ENCODE data around the gene PTPRN. TPM values are rescaled to one million over a fixed set of nuclear protein-coding genes. Genes with fewer than 3 reads are reported as not detected.

The PTPRN gene
- total RNA-seq, 1 experiment from 2014 or later, result not detected

DNA sequence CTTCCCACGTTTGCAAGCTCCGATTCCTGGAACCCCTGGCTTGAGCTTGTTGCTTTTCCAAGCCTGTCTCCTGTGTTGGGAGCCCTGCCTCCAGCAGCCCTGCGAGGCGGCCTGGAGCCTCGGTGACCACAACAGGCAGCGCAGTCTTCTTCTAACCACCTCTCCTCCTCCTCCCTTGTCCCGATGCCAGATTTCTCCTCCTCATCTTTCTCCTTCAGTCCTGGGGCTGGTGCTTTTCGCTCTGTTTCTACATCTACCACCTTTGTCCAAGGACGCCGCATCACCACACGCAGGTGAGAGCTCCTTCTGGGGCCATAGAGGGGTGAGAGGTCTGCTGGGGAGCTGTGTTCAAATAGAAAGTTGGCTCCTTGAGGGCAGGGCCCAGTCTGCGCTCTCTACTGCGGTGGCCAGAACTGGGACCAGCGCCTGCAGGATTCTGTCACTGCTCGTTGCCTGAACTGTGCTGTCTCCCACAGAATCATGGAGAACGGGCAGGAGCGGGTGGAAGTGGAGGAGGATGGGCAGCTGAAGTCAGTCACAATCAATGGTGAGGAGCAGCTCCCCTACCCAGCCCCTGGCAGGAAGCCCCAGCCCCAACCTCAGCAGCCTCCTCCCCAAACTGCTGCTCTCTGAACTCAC, 26.1 kb downstream of the PTPRN start:
- H3K4me1 ChIP-seq (ENCODE audit: control insufficient read depth in 1 of 2, insufficient read depth in 2 of 2, low read length in 2 of 2), result peaks cover 22 to 33% of the 10 kb centered on the region in 2 experiments
- no peaks in the 10 kb centered on the region for H3K9me2 ChIP-seq (ENCODE audit: insufficient read depth)
- ChIA-PET CTCF (interaction anchor here (2.2 kb wide), 1 partner anchor 12 kb away, joined by 8 read pairs; no protein-coding TSS in a partner anchor), POLR2A (interaction anchor here (1.4 kb wide), 1 partner anchor 9 kb away, joined by 3 read pairs; no protein-coding TSS in a partner anchor), RAD21 (ENCODE audit: low non-redundant PET in 1 of 2, low total read pairs in 2 of 2, uncharacterized antibody in 2 of 2, unreplicated experiment in 2 of 2) (no interaction called here)
- no peak overlapping the region for H3K4me3 ChIP-seq (replicated peaks in 1 of 2; ENCODE audit: low read depth in 1 of 2, low read length in 2 of 2)
- no peak overlapping the region; the same call in 1 of the 2 replicates for H3K27ac ChIP-seq (ENCODE audit: low read depth, low read length)
- H2AFZ ChIP-seq (ENCODE audit: low read depth, low read length, poor library complexity, severe bottlenecking), result no peak overlapping the region
- no peaks in the 10 kb centered on the region for H3K79me2 ChIP-seq (ENCODE audit: insufficient read depth, low read length)
- TF ChIP-seq FOSL1 (IDR thresholded peaks at IDR 0.05; ENCODE audit: low read depth), result no peak
- no peak for TF ChIP-seq ATF3 (IDR thresholded peaks at IDR 0.05)
- TF ChIP-seq EZH2 (IDR thresholded peaks at IDR 0.05), result no peak
- no peak for TF ChIP-seq CBX3 (IDR thresholded peaks at IDR 0.05; ENCODE audit: low read depth)
- TF ChIP-seq, protein P1, sequence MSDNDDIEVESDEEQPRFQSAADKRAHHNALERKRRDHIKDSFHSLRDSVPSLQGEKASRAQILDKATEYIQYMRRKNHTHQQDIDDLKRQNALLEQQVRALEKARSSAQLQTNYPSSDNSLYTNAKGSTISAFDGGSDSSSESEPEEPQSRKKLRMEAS (IDR thresholded peaks at IDR 0.05), result no peak
- no peak for TF ChIP-seq EGR1 (IDR thresholded peaks at IDR 0.05; ENCODE audit: low read depth)
- TF ChIP-seq SP1 (IDR thresholded peaks at IDR 0.05; ENCODE audit: low read depth), result no peak
- no peak for TF ChIP-seq SIN3A (IDR thresholded peaks at IDR 0.05; ENCODE audit: low read depth)
- BruUV-seq (replicated peaks), result no TSS peak
- H3K27me3 ChIP-seq (ENCODE audit: insufficient read depth, low read length), result no peaks in the 10 kb centered on the region
- H3K4me2 ChIP-seq (ENCODE audit: low read length), result no peak overlapping the region
- H4K20me1 ChIP-seq (ENCODE audit: insufficient read depth), result no peaks in the 10 kb centered on the region
- H3K9ac ChIP-seq (ENCODE audit: low read length), result no peak overlapping the region
- no peaks in the 10 kb centered on the region for H3K9me3 ChIP-seq (ENCODE audit: control insufficient read depth in 1 of 2, insufficient read depth in 1 of 2, low read depth in 1 of 2, low read length in 2 of 2)
- intact Hi-C loops (cut with micrococcal nuclease), result no loop called here
- ATAC-seq (no peak), DNase-seq (ENCODE audit: low read depth, low spot score) (no peak)
- no peaks in the 10 kb centered on the region for H3K36me3 ChIP-seq (ENCODE audit: control insufficient read depth in 1 of 2, insufficient read depth in 2 of 2, low read length in 2 of 2)

DNA sequence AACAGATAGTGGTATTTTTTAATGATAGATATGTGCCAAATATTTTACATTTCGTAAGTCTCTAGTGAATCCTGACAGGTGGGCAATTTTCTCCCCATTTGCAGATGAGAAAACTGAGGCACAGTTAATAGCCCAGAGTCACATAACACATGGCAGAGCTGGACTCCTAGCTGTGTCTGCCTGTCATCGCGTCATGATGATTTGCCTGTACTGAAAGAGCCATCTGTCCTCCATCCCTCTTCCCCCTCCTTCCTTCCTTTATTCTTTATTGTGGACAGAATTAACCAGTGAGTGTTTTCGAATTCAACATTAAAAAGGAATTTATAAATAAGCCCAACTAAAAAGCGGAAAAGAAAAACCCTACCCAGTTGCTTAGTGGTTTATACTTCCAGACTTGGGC, 26.8 kb downstream of the PTPRN start:
- Histone ChIP-seq H3K79me2 (ENCODE audit: insufficient read depth, low read length) (no peaks in the 10 kb centered on the region), H3K9me2 (ENCODE audit: insufficient read depth) (no peaks in the 10 kb centered on the region), H3K9me3 (ENCODE audit: control insufficient read depth in 1 of 2, insufficient read depth in 1 of 2, low read depth in 1 of 2, low read length in 2 of 2) (no peaks in the 10 kb centered on the region), H2AFZ (ENCODE audit: low read depth, low read length, poor library complexity, severe bottlenecking) (no peak overlapping the region), H3K27me3 (ENCODE audit: insufficient read depth, low read length) (no peaks in the 10 kb centered on the region), H4K20me1 (ENCODE audit: insufficient read depth) (no peaks in the 10 kb centered on the region), H3K27ac (ENCODE audit: low read depth, low read length) (no peak overlapping the region), H3K4me1 (ENCODE audit: control insufficient read depth in 1 of 2, insufficient read depth in 2 of 2, low read length in 2 of 2) (peaks cover 27 to 40% of the 10 kb centered on the region in 2 experiments), H3K4me2 (ENCODE audit: low read length) (no peak overlapping the region), H3K4me3 (replicated peaks in 1 of 2; ENCODE audit: low read depth in 1 of 2, low read length in 2 of 2) (no peak overlapping the region), H3K9ac (ENCODE audit: low read length) (no peak overlapping the region), H3K36me3 (ENCODE audit: control insufficient read depth in 1 of 2, insufficient read depth in 2 of 2, low read length in 2 of 2) (no peaks in the 10 kb centered on the region)
- ATAC-seq (no peak), DNase-seq (ENCODE audit: low read depth, low spot score) (no peak)
- TF ChIP-seq ZFX (IDR thresholded peaks at IDR 0.05) (no peak), SP1 (IDR thresholded peaks at IDR 0.05; ENCODE audit: low read depth) (no peak), ATF3 (IDR thresholded peaks at IDR 0.05) (no peak), REST (IDR thresholded peaks at IDR 0.05; ENCODE audit: low read depth) (no peak), YY1 (IDR thresholded peaks at IDR 0.05; ENCODE audit: extremely low read depth, insufficient replicate concordance, low read depth, low read length) (no peak)
- no TSS peak for BruUV-seq (replicated peaks)
- intact Hi-C loops (cut with micrococcal nuclease), result no loop called here
- ChIA-PET POLR2A (interaction anchor here (1.4 kb wide), 1 partner anchor 8 kb away, joined by 3 read pairs; no protein-coding TSS in a partner anchor), RAD21 (ENCODE audit: low non-redundant PET in 1 of 2, low total read pairs in 2 of 2, uncharacterized antibody in 2 of 2, unreplicated experiment in 2 of 2) (no interaction called here), CTCF (interaction anchor here (2.2 kb wide), 1 partner anchor 13 kb away, joined by 8 read pairs; no protein-coding TSS in a partner anchor)

All from HCT116 (cell line).